Brain pericyte (primary cell): ENCODE results near the gene AKAP7.
"Not testable (repeated sequence)": the region's sequence is repeated elsewhere in the genome, so short reads cannot be mapped to it uniquely, and the experiment has no call there.

Source experiments
- DNase-seq: peaks from one replicate; pipeline ENCODE4 v3.0.0-alpha.2; 2012; ENCODE audit warnings: low read depth, low spot score

AKAP7 gene

GRCh38 chr6:131251590-131252199 is 116.4 kb downstream of the AKAP7 start:
- DNase-seq = no peak

DNA sequence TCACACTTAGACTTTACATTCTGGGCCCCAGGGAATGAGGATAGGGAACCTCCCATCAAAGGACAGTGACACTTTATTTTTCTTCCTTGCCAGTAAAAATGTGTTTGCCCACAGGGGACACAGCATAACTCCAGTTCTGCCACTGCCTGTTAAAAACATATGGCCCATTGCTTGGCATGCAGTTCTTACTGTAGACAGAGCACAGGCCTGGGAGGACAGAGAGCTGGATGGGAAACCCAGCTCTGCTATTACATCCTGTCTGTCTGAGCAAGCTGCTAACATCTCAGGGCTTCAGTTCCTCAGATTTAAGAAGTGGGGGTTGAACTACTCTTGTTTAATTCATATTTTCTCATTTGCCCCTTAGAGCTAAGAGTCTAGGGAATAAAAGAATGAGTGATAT is 120.2 kb downstream of the AKAP7 start:
- no peak for DNase-seq

- DNase-seq = no peak
Observed at GRCh38 chr6:131255911-131256310, 120.6 kb downstream of the AKAP7 start.

DNA sequence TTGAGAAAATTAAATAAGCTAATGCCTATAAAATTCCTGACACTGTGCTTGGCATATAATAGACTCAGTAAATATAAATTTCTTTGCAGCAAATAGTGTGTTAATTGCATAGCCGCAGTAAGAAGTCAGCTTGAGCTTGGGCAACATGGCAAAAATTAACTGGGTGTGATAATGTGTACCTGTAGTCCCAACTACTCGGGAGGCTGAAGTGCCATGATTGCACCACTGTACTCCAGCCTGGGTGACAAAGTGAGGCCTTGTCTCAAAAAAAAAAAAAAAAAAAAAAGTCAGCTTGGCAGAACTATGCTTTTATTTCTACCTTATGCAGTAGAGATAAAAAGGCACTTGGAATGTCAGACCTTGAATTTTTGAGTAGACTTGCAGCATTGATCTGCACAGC is 121.8 kb downstream of the AKAP7 start:
- DNase-seq = no peak

DNA sequence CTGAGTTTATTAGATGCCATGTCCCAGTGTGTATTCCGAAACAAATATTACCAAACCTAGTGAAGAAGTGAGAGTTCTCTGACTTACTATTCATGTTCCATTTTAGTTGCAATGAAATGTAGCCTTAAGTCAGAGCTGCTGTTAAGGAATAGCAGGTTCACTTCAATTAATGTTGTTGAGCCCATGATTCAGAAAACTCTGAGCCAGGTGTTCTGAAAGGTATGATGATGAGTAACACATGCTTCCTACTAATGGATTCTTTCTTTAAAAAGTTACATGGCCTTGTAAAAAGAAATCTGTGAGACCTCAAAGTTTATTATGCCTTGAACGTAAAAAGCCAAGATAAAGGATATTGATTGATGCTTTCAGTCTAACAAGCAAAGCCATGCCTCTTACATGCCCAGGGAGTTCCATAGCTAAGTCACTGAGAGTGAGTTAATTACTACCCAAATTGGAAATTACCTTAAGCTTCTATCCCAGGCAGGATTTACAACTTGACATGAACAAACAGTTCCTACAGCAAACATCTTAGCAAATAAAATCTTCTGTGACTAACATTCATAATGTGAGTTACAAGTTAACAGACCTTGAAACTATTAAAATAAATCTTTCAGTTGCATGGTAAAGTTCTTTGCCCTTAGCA is 122.9 kb downstream of the AKAP7 start:
- DNase-seq = no peak

DNA sequence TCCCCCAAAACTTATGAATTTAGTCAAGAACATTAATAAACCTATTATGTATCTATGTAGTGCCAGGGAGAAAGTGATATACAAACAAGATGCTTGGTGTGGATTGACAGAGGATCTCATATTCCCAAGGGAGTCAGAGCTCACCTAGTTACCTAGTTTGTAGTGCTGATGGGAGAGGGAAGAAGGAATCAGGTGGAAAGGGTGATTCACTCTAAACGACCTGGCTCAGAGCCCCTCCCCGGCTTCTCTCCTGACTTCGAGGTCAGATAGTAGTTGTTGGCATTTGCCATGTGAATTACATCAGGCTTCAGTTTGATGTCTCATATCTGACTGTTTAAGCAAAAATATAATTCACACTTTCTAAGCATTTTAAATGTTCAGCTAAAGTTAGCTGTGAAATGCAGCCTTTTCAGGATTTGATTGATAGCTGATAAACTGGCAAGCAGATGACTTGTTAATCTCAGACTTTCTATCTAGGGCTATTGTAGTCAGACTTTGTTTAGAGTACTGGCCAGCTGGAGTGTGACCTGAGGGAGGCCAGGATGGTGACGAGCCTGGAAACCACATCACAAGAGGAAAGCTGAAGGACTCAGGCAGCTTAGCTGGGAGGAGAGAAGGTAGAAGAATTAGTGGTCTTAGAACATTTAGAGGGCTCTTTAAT is 123.7 kb downstream of the AKAP7 start:
- DNase-seq = no peak

- not testable (repeated sequence) for DNase-seq
Observed at GRCh38 chr6:131260960-131261359, 125.7 kb downstream of the AKAP7 start.

- DNase-seq = no peak
Observed at GRCh38 chr6:131262060-131262459, 126.8 kb downstream of the AKAP7 start.

DNA sequence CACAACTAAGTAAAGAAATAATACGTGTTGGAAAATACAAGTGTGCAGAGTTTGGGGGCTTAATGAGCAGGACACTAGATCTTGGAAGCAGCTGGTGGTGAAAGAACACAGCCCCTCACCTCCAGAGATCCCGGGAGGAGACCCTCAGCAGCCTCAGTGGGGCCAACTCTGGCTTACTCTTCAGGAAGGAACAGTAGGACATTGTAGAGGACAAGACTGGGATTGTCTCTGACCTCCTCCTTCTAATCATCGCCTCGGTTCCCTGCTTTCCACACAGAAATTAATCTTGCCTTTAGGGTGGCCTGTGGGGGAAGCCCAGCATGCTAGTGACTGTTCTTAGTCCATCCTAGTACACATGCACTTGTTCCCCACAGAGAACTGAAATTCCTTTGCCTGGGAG is 130.7 kb downstream of the AKAP7 start:
- DNase-seq = no peak

DNA sequence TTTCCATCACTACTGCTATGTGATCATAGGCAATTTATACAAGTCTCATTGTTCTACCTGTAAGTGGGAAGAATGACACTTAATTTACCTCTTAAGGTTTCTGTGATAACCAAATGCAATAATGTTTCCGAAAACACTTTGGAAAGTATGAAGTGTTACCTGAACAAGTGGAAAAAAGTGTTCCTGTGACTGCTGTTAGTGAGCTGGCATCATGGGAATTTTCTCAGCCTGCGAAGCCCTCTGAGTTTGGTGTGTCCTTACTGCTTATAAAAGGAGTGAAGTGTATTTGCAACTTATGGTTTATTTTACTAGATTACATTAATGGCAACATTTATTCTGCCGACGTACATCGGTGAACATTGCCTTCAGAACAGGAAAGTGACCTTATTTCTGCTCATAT is 133.0 kb downstream of the AKAP7 start:
- DNase-seq = no peak

- DNase-seq = no peak
Observed at GRCh38 chr6:131269565-131270391, 134.5 kb downstream of the AKAP7 start.

DNA sequence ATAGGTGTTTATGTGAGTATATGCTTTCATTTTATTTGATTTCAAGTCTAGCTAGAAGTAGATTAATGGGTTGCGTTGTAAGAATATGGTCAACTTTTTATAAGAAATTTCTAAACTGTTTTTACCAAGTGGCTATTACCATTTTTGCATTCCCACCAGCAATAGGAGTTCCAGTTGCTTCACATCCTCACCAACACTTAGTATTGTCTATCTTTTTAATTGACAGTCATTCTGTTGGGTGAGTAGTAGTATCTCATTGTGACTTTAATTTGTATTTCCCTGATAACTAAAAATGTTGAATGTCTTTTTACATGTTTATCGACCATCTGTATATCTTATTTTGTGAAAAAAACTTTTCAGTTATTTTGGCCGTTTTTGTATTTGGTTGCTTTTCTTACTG is 135.3 kb downstream of the AKAP7 start:
- no peak for DNase-seq

DNA sequence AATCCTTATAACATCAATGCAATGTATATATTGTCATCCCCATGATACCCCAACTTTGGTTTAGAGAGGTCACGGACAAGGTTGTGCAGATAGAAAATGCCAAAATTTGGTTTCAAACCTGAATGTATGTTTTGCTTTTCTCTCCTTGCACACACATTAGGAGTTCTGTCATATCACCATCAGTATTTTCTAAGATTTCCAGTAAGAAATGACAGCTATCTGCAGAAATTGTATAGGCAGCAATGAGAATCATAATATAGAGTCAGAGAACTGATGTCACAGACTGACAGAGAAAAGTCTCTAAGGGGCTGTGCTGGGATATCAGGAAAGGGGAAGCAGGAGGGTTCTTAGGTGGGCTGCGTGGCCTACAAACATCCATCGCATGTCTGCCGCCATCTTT is 140.0 kb downstream of the AKAP7 start:
- no peak for DNase-seq

- DNase-seq = no peak
Observed at GRCh38 chr6:131277591-131277990, 142.3 kb downstream of the AKAP7 start.

DNA sequence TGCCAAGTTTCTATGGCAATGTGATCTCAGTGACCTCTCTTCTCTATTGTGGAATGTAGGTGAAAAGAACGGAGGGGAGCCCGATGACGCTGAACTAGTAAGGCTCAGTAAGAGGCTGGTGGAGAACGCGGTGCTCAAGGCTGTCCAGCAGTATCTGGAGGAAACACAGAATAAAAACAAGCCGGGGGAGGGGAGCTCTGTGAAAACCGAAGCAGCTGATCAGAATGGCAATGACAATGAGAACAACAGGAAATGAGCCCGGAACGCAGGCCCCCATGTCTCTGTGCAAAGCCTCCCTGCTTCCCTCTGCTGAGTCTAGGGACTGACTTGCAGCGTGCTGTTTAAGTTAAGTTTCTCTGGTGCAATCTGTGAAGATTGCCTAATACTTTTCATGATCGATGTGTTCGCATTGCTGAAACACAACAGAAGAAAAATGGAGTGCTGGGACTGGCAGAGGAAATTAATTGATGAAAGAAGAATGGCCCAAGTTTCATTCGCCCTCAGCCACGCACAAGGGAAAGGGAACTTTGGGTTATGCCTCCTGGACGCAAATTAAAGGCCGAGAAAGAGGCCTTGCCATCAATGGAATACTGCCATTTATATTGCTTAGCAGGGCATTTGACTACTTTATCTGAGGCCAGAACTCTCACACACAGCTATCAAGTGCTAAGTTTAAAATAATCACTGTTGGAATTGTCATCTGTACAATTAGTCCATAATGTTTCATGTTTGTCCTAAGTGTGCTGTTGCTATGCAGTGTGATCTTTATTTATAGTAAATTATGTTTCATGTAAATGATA is 146.4 kb downstream of the AKAP7 start:
- no peak for DNase-seq

- DNase-seq = no peak
Observed at GRCh38 chr6:131282365-131282764, 147.1 kb downstream of the AKAP7 start.

- DNase-seq = no peak
Observed at GRCh38 chr6:131283466-131284175, 148.4 kb downstream of the AKAP7 start.

- DNase-seq = no peak
Observed at GRCh38 chr6:131285548-131285947, 150.3 kb downstream of the AKAP7 start.

GRCh38 chr6:131286469-131287040 is 151.3 kb downstream of the AKAP7 start:
- DNase-seq = no peak

DNA sequence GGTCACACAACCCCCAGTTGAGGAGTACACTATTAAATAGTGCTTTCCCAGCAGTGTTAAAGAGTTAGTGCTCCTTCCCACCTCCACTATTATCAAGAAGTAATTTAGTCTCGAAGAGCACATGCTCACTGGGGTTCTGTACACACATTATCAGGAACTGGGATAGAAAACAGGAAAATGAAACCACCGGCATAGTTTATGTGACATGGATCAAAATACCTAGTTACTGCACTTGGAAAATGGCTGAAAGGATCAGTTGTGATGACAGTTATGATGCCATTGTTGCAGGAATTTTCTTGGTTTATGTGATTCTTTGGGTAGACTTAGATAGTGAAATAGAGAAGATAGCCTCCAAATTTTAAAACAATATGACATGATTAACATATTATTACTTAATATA is 152.9 kb downstream of the AKAP7 start:
- no peak for DNase-seq

DNA sequence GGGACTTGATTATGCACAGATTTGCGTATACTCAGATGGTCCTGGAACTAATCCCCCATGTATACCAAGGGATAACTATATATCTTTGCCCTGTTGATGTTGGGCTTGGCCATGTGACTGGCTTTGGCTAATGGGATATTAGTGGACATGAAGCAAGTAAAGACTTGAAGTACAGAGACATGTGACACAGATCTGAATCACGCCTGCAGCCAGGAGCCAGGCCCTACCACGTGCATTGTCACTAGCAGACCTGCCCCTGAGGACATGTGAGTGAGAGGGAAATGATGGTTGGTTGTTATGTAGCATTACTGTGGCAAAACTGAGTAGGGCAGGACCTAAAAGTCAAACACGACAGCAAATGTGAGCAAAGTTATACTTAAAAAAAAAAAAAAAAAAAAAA is 155.7 kb downstream of the AKAP7 start:
- no peak for DNase-seq
